H9 (cell line): ENCODE results near the gene DCLRE1A. TPM values are rescaled to one million over a fixed set of nuclear protein-coding genes. Genes with fewer than 3 reads are reported as not detected.

ENCODE experiments used
- DNase-seq: peaks from one replicate; pipeline ENCODE4 v3.0.0-alpha.2; 2017
- H2AFZ ChIP-seq: one replicate; pipeline ENCODE4 v1.6.1; 2013; ENCODE audit warnings: mild to moderate bottlenecking, low read length, control low read depth, moderate library complexity
- H2AK5ac ChIP-seq: 2 replicates; pipeline ENCODE4 v1.6.1; 2013; ENCODE audit warnings: low read length, control low read depth, mixed read lengths; ENCODE audit not compliant: insufficient read length
- H2BK120ac ChIP-seq: one replicate; pipeline ENCODE4 v1.6.1; 2013; ENCODE audit warnings: low read depth, mild to moderate bottlenecking, low read length, control low read depth, inconsistent platforms; ENCODE audit not compliant: poor library complexity, severe bottlenecking
- H2BK12ac ChIP-seq: 2 replicates; pipeline ENCODE4 v1.6.1; 2013; ENCODE audit warnings: low read length, control low read depth, mixed read lengths, low read depth; ENCODE audit not compliant: insufficient read length
- H2BK15ac ChIP-seq: 2 replicates; pipeline ENCODE4 v1.6.1; 2013; ENCODE audit warnings: low read depth, low read length, control low read depth
- H2BK20ac ChIP-seq: one replicate; pipeline ENCODE4 v1.6.1; 2013; ENCODE audit warnings: low read depth, mild to moderate bottlenecking, low read length, control low read depth, inconsistent platforms; ENCODE audit not compliant: poor library complexity, severe bottlenecking
- H2BK5ac ChIP-seq: 2 replicates; pipeline ENCODE4 v1.6.1; 2013; ENCODE audit warnings: low read length, control low read depth, mixed read lengths; ENCODE audit not compliant: insufficient read length
- H3K14ac ChIP-seq: 2 replicates; pipeline ENCODE4 v1.6.1; 2013; ENCODE audit warnings: low read length, control low read depth; ENCODE audit not compliant: insufficient read depth
- H3K18ac ChIP-seq: 2 replicates; pipeline ENCODE4 v1.6.1; 2013; ENCODE audit warnings: low read depth, mild to moderate bottlenecking, mixed read lengths, low read length, control low read depth; ENCODE audit not compliant: insufficient read length
- H3K23ac ChIP-seq: 2 replicates; pipeline ENCODE4 v1.6.1; 2013; ENCODE audit warnings: low read length, control low read depth, mixed read lengths, low read depth; ENCODE audit not compliant: insufficient read length
- H3K23me2 ChIP-seq: 2 replicates; pipeline ENCODE4 v1.6.1; 2013; ENCODE audit warnings: low read depth, mild to moderate bottlenecking, mixed read lengths, low read length, control low read depth; ENCODE audit not compliant: insufficient read length, poor library complexity, severe bottlenecking
- H3K27ac ChIP-seq: 2 replicates; pipeline ENCODE4 v1.5.1; 2013; ENCODE audit warnings: low read length, control low read depth, mixed read lengths, low read depth; ENCODE audit not compliant: insufficient read length
- H3K27me3 ChIP-seq: 2 replicates; pipeline ENCODE4 v1.6.1; 2013; ENCODE audit warnings: low read length, control low read depth, inconsistent platforms; ENCODE audit not compliant: insufficient read depth
- H3K4ac ChIP-seq: 2 replicates; pipeline ENCODE4 v1.6.1; 2013; ENCODE audit warnings: low read depth, mild to moderate bottlenecking, control low read depth, inconsistent platforms, low read length, moderate library complexity
- H3K4me1 ChIP-seq: 2 replicates; pipeline ENCODE4 v1.6.1; 2013; ENCODE audit warnings: low read length, control low read depth, inconsistent platforms; ENCODE audit not compliant: insufficient read depth
- H3K4me2 ChIP-seq: 2 replicates; pipeline ENCODE4 v1.6.1; 2013; ENCODE audit warnings: low read length, control low read depth, mixed read lengths; ENCODE audit not compliant: insufficient read length, insufficient read depth
- H3K56ac ChIP-seq: 2 replicates; pipeline ENCODE4 v1.6.1; 2013; ENCODE audit warnings: low read depth, mild to moderate bottlenecking, mixed read lengths, low read length, control low read depth; ENCODE audit not compliant: insufficient read length
- H3K79me1 ChIP-seq: 2 replicates; pipeline ENCODE4 v1.6.1; 2013; ENCODE audit warnings: low read depth, mild to moderate bottlenecking, moderate library complexity, low read length, control low read depth, inconsistent platforms; ENCODE audit not compliant: insufficient read depth, poor library complexity, severe bottlenecking
- H3K79me2 ChIP-seq: 2 replicates; pipeline ENCODE4 v1.6.1; 2013; ENCODE audit warnings: low read length, control low read depth, inconsistent platforms; ENCODE audit not compliant: insufficient read depth
- H3K9ac ChIP-seq: 2 replicates; pipeline ENCODE4 v1.6.1; 2013; ENCODE audit warnings: low read length, control low read depth, mixed read lengths; ENCODE audit not compliant: insufficient read length; ENCODE audit errors: extremely low read depth
- H3K9me3 ChIP-seq: one replicate; pipeline ENCODE4 v1.6.1; 2013; ENCODE audit warnings: low read depth, low read length, inconsistent platforms; ENCODE audit not compliant: control insufficient read depth
- H3T11ph ChIP-seq: one replicate; pipeline ENCODE4 v1.6.1; 2013; ENCODE audit warnings: mild to moderate bottlenecking, low read length, control low read depth, inconsistent platforms
- H4K20me1 ChIP-seq: one replicate; pipeline ENCODE4 v1.6.1; 2013; ENCODE audit not compliant: control insufficient read depth, insufficient read length, insufficient read depth
- H4K5ac ChIP-seq: 2 replicates; pipeline ENCODE4 v1.6.1; 2013; ENCODE audit warnings: low read depth, mild to moderate bottlenecking, mixed read lengths, low read length, control low read depth; ENCODE audit not compliant: insufficient read length
- H4K8ac ChIP-seq: replicated peaks from 2 replicates; pipeline ENCODE4 v1.6.1; 2013; ENCODE audit warnings: low read length, control low read depth, mixed read lengths, low read depth; ENCODE audit not compliant: insufficient read length
- H4K91ac ChIP-seq: 2 replicates; pipeline ENCODE4 v1.6.1; 2013; ENCODE audit warnings: low read depth, mild to moderate bottlenecking, moderate library complexity, mixed read lengths, low read length, control low read depth; ENCODE audit not compliant: insufficient read length
- H3K27ac Mint-ChIP-seq, 3 experiments: 2 replicates in 2 of 3; 3 replicates in 1 of 3; pipeline ENCODE4 v1.8.0; 2020 to 2021; ENCODE audit warnings: mixed read lengths in 3 of 3, mild to moderate bottlenecking in 1 of 3, moderate library complexity in 1 of 3
- H3K27me3 Mint-ChIP-seq: 2 replicates; pipeline ENCODE4 v1.8.0; 2021; ENCODE audit warnings: low read depth, mild to moderate bottlenecking, moderate library complexity, mixed read lengths
- H3K36me3 Mint-ChIP-seq, 3 experiments: 2 replicates in 2 of 3; 3 replicates in 1 of 3; pipeline ENCODE4 v1.8.0; 2020 to 2021; ENCODE audit warnings: low read depth in 3 of 3, mixed read lengths in 3 of 3; ENCODE audit not compliant: insufficient read depth in 1 of 3
- H3K4me1 Mint-ChIP-seq, 2 experiments: 2 replicates each; pipeline ENCODE4 v1.8.0; 2020; ENCODE audit warnings: mixed read lengths in 2 of 2
- H3K4me3 Mint-ChIP-seq, 2 experiments: 2 replicates in 1 of 2; 3 replicates in 1 of 2; pipeline ENCODE4 v1.8.0; 2020 to 2021; ENCODE audit warnings: mild to moderate bottlenecking in 2 of 2, mixed read lengths in 2 of 2, moderate library complexity in 1 of 2
- H3K9me3 Mint-ChIP-seq, 2 experiments: 2 replicates in 1 of 2; 3 replicates in 1 of 2; pipeline ENCODE4 v1.8.0; 2020; ENCODE audit warnings: mild to moderate bottlenecking in 2 of 2, mixed read lengths in 2 of 2, moderate library complexity in 1 of 2
- CTCF ChIP-seq: fragments of 200-600 bp; sonication (generic); conservative IDR thresholded peaks from 3 replicates; pipeline ENCODE4 v1.8.0; 2021; ENCODE audit warnings: antibody characterized with exemption, mild to moderate bottlenecking
- WGBS: extraction: QIAGEN DNeasy Blood & Tissue Kit; methylation state at CpG from one replicate; pipeline ENCODE4 v1.1.7; 2013; ENCODE audit warnings: missing lambda C conversion rate, low lambda C conversion rate, mixed read lengths; ENCODE audit not compliant: insufficient read length; ENCODE audit errors: extremely low coverage; 5-methylcytosine and 5-hydroxymethylcytosine counted together
- total RNA-seq: library from RNA; stranded (reverse); gene quantifications from 2 replicates; pipeline ENCODE4 v1.2.1, GENCODE V29; 2021

The DCLRE1A gene
- total RNA-seq, 1 experiment from 2014 or later: 9.9 TPM

DNA sequence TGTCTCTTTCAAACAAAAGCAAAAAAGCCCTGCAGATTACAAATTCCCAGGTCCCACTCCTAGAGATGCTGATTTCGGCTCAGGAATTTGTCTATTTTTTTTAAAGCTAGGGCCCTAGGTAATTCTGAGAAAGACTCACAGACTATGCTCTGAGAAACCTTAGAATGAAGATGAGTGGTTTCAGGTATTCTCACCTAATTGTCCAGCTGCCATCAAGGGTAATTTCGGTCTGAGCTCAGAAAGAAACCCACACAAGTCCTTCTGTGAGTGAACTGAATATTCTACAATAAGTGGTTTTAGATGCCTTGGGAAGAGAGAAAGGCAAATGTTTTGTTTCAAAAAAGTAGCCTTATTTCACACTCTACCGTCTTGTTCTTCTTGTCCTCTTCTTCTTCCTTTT is 45.7 kb downstream of the DCLRE1A start:
- H2BK120ac ChIP-seq: no peak overlapping the region
- H3K27ac Mint-ChIP-seq: no peak overlapping the region
- H3K4ac ChIP-seq: no peak overlapping the region
- no peak overlapping the region for H3K56ac ChIP-seq
- no peak overlapping the region for H2BK20ac ChIP-seq
- H4K5ac ChIP-seq: no peak overlapping the region
- no CpG with 5 or more reads among the region's 3 CpGs for WGBS
- H3K4me1 ChIP-seq: no peaks in the 10 kb centered on the region
- no peaks in the 10 kb centered on the region for H3K4me1 Mint-ChIP-seq
- no peak overlapping the region for H4K8ac ChIP-seq
- no peak overlapping the region for H2BK15ac ChIP-seq
- H3K23ac ChIP-seq: no peak overlapping the region
- H2BK5ac ChIP-seq: no peak overlapping the region
- H3K18ac ChIP-seq: no peak overlapping the region
- no peak overlapping the region for H2AFZ ChIP-seq
- no peak overlapping the region for H3K9ac ChIP-seq
- H3K14ac ChIP-seq: no peak overlapping the region
- peaks cover 5% of the 10 kb centered on the region for H3K27me3 Mint-ChIP-seq
- H4K20me1 ChIP-seq: no peaks in the 10 kb centered on the region
- no peak overlapping the region for H3K27ac ChIP-seq
- H3K23me2 ChIP-seq: no peaks in the 10 kb centered on the region
- no peak for DNase-seq
- no peak overlapping the region for H2BK12ac ChIP-seq
- no peak overlapping the region for H2AK5ac ChIP-seq
- no peaks in the 10 kb centered on the region for H3K36me3 Mint-ChIP-seq
- no peak overlapping the region for H3K4me2 ChIP-seq
- no peaks in the 10 kb centered on the region for H3K79me2 ChIP-seq
- no peak for TF ChIP-seq CTCF
- H3K27me3 ChIP-seq: no peaks in the 10 kb centered on the region
- no peak overlapping the region for H4K91ac ChIP-seq
- H3K9me3 Mint-ChIP-seq: no peaks in the 10 kb centered on the region
- no peak overlapping the region for H3K4me3 Mint-ChIP-seq
- no peaks in the 10 kb centered on the region for H3K79me1 ChIP-seq
- H3T11ph ChIP-seq: no peak overlapping the region
- H3K9me3 ChIP-seq: no peaks in the 10 kb centered on the region
